Small intestine (tissue), 7 donors: ENCODE data around the gene RASA3. TPM values are rescaled to one million over a fixed set of nuclear protein-coding genes. Genes with fewer than 3 reads are reported as not detected.

ENCODE experiments used
- DNase-seq, 2 donors: peaks; one replicate each; pipeline versions ENCODE4 v3.0.0 to v3.0.0-alpha.2; 2013
- FAIRE-seq: peaks from 2 replicates; lab custom pipeline; 2012; peaks lifted over from hg19 to GRCh38; lab: Jason Lieb, UNC
- H3K27ac ChIP-seq, 3 donors: one replicate each; pipeline ENCODE4 v1.5.1; 2013; ENCODE audit warnings: low read length in 2 of 3, mild to moderate bottlenecking in 2 of 3, control low read depth in 1 of 3, inconsistent platforms in 1 of 3, low read depth in 1 of 3, moderate library complexity in 1 of 3
- H3K27me3 ChIP-seq, 3 donors: one replicate each; pipeline ENCODE4 v1.6.1; 2013; ENCODE audit warnings: low read length in 3 of 3, inconsistent platforms in 1 of 3; ENCODE audit not compliant: control insufficient read depth in 3 of 3, insufficient read depth in 3 of 3
- H3K36me3 ChIP-seq, 3 donors: one replicate each; pipeline ENCODE4 v1.6.1; 2013; ENCODE audit warnings: low read length in 3 of 3, inconsistent platforms in 1 of 3, low read depth in 1 of 3, mild to moderate bottlenecking in 1 of 3, moderate library complexity in 1 of 3; ENCODE audit not compliant: control insufficient read depth in 3 of 3, insufficient read depth in 2 of 3
- H3K4me1 ChIP-seq, 3 donors: one replicate each; pipeline ENCODE4 v1.6.1; 2013; ENCODE audit warnings: low read length in 2 of 3, inconsistent platforms in 1 of 3, low read depth in 1 of 3, mild to moderate bottlenecking in 1 of 3, moderate library complexity in 1 of 3; ENCODE audit not compliant: control insufficient read depth in 3 of 3, insufficient read depth in 2 of 3
- H3K4me3 ChIP-seq, 3 donors: one replicate each; pipeline ENCODE4 v1.5.1; 2013; ENCODE audit warnings: low read length in 3 of 3, control low read depth in 1 of 3, inconsistent platforms in 1 of 3, low read depth in 1 of 3, mild to moderate bottlenecking in 1 of 3, moderate library complexity in 1 of 3
- H3K9me3 ChIP-seq, 2 donors: one replicate each; pipeline ENCODE4 v1.6.1; 2013; ENCODE audit warnings: low read depth in 1 of 2, low read length in 1 of 2; ENCODE audit not compliant: control insufficient read depth in 2 of 2, insufficient read depth in 1 of 2
- WGBS, 3 donors: extraction: QIAGEN DNeasy Blood & Tissue Kit; methylation state at CpG; one replicate each; pipeline ENCODE4 v1.1.7; 2013; 5-methylcytosine and 5-hydroxymethylcytosine counted together
- polyA plus RNA-seq, 4 donors: library from polyadenylated mRNA; stranded (reverse) in 3 of 4; unstranded in 1 of 4; fragments of 200-250 nt in 3 of 4; fragments of 120-200 nt in 1 of 4; gene quantifications; one replicate each; pipeline versions ENCODE4 v1.2.1 to v1.2.3, GENCODE V29; 2013
- donor health status: healthy with polysubstance abuse.
- donor health status: control.
- donor health status: control.
- donor health status: Bipolar disorder and iron deficiency.
- donor health status: healthy.

Gene RASA3
- polyA plus RNA-seq, 4 donors = 2.0 to 7.2 (median 6.5) TPM

- Histone ChIP-seq H3K27ac (no peak overlapping the region), H3K4me1 (peaks cover 0 to 5% (median 4%) of the 10 kb centered on the region in 3 donors), H3K4me3 (no peak overlapping the region), H3K9me3 (no peaks in the 10 kb centered on the region), H3K27me3 (no peaks in the 10 kb centered on the region), H3K36me3 (no peaks in the 10 kb centered on the region)
- FAIRE-seq = no peak
- 76 to 81% (median 79%) methylated on average over 15 of the region's 15 CpGs for WGBS, 3 donors
- no peak for DNase-seq
Measured at GRCh38 chr13:114141261-114141996, 9.0 kb upstream of the RASA3 start.

DNA sequence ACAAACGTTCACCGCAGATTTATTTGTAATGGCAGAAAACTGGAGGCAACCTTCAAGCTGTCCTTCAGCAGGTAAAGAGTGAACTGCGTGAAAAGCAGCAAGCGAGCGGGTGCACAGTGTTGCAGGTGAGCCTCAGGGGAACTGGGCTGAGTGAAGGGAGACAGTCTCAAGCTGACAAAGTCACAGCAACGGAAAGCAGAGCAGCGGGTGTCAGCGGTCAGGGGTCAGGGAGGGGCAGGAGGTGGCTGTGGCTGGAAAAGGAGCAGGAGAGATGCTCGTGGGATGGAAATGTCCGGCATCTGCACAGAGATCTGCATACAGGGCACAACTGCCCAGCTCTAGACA lies 8.5 kb upstream of the RASA3 start:
- no peak for FAIRE-seq
- Histone ChIP-seq H3K27ac (no peak overlapping the region), H3K36me3 (no peaks in the 10 kb centered on the region), H3K4me3 (no peak overlapping the region), H3K27me3 (no peaks in the 10 kb centered on the region), H3K4me1 (peaks cover 0 to 5% (median 4%) of the 10 kb centered on the region in 3 donors), H3K9me3 (no peaks in the 10 kb centered on the region)
- no peak for DNase-seq
- 29 to 47% (median 30%) methylated on average over 10 of the region's 10 CpGs for WGBS, 3 donors

DNA sequence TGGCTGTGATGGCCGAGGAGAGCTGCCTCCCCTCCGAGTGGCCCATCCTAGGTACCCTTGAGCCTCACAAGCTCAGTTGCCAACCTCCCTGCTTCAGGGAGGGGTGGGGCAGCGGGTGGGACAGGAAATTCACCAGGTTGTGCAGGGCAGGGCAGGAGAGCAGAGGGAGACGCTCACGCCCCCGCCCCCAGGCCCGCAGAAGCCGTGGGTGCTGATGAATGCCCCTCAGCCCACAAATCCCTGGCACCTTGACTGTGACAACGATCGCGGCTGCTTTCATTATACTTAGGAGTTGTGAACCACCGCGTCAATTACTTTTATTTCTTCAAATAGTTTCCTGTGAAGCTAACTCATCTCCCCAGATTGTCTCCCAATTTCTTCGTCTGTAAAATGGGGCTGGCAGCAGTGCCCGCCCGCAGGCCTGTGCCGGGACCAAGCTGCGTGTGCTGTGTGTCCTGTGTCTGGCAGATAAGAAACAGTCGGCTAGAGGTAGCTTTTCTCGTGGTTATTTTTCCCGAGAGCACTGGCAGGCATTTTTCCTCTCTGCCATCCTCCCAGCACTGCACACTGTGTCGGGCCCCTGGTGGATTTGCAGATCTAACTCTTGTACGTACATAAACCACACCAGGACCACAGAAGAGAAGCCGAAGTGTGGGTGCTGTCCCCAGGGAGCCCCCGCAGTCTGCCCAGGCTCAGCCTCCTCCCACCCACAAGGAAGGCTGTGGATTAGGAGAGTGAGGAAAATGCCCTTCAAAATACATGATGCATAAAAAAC lies 7.9 kb upstream of the RASA3 start:
- WGBS, 3 donors = 32 to 58% (median 36%) methylated on average over 24 to 25 of the region's 25 CpGs
- Histone ChIP-seq H3K9me3 (no peaks in the 10 kb centered on the region), H3K27me3 (no peaks in the 10 kb centered on the region), H3K36me3 (no peaks in the 10 kb centered on the region), H3K4me1 (peaks cover 0 to 5% (median 4%) of the 10 kb centered on the region in 3 donors), H3K4me3 (no peak overlapping the region), H3K27ac (no peak overlapping the region)
- no peak for DNase-seq
- FAIRE-seq = no peak

DNA sequence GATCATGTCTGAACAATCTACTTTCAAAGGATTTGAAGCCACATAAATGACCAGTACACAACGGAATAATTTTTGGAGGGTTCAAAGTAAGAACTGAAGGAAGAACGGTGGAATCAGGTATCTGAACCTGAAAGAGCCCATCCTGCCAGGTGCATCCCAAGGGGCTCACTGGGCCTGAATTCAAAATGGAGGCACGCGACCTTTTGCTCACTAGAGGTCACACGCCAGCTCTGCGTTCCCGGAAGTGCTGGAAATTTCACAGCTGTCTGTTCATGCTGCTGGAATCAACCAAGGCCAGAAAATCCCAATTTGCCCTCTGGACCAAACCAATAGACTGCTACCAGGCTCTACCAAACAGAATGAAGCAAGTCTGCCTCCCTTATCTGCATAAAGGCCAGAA lies 4.2 kb upstream of the RASA3 start:
- WGBS, 3 donors = 90 to 93% (median 93%) methylated on average over 7 of the region's 7 CpGs
- Histone ChIP-seq H3K36me3 (no peaks in the 10 kb centered on the region), H3K27me3 (no peaks in the 10 kb centered on the region), H3K4me3 (no peak overlapping the region), H3K9me3 (no peaks in the 10 kb centered on the region), H3K27ac (no peak overlapping the region), H3K4me1 (peaks cover 0 to 2% (median 0%) of the 10 kb centered on the region in 3 donors)
- DNase-seq = no peak
- no peak for FAIRE-seq

DNA sequence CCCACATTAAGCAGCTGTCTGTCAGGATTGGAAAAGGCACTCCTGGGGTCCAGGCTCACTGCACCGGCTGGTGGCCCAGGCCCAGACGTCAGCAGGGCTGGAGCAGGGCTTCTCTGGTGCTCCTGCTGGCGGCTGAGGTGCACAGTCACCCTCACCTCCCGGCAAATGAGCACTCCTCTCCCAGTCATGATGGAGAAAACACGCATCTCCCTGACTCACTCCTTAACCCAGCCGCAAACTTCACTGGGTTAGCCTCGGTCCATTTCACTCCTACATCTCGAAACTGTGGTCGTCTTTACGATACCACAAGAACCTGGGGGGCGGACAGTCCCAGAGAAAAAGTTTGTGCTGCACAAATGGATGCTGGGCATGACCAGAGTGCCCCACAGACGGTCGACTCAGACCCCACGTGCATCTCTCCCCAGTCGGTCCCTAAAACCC lies 3.3 kb upstream of the RASA3 start:
- H3K4me1 ChIP-seq = peaks cover 0 to 10% (median 0%) of the 10 kb centered on the region in 3 donors
- 90 to 91% (median 90%) methylated on average over 15 of the region's 15 CpGs for WGBS, 3 donors
- H3K27ac ChIP-seq = no peak overlapping the region
- FAIRE-seq (no peak), DNase-seq (no peak)
- H3K4me3 ChIP-seq = no peak overlapping the region
- no peaks in the 10 kb centered on the region for H3K36me3 ChIP-seq
- H3K9me3 ChIP-seq = no peaks in the 10 kb centered on the region
- H3K27me3 ChIP-seq = peaks cover 0 to under 1% (median 0%) of the 10 kb centered on the region in 3 donors

GRCh38 chr13:114134944-114135610 lies 2.7 kb upstream of the RASA3 start:
- 42 to 57% (median 45%) methylated on average over 12 of the region's 12 CpGs for WGBS, 3 donors
- Histone ChIP-seq H3K4me3 (no peak overlapping the region), H3K36me3 (no peaks in the 10 kb centered on the region), H3K9me3 (no peaks in the 10 kb centered on the region), H3K4me1 (peaks cover 0 to 17% (median 0%) of the 10 kb centered on the region in 3 donors), H3K27ac (no peak overlapping the region), H3K27me3 (peaks cover 0 to 3% (median 0%) of the 10 kb centered on the region in 3 donors)
- no peak for DNase-seq
- no peak for FAIRE-seq

- 26 to 54% (median 38%) methylated on average over 21 of the region's 21 CpGs for WGBS, 3 donors
- Histone ChIP-seq H3K36me3 (no peaks in the 10 kb centered on the region), H3K9me3 (no peaks in the 10 kb centered on the region), H3K27me3 (peaks cover 0 to 3% (median 0%) of the 10 kb centered on the region in 3 donors), H3K4me3 (no peak overlapping the region), H3K4me1 (peaks cover 0 to 24% (median 4%) of the 10 kb centered on the region in 3 donors), H3K27ac (no peak overlapping the region)
- DNase-seq (no peak), FAIRE-seq (no peak)
Measured at GRCh38 chr13:114134111-114134943, 1.9 kb upstream of the RASA3 start.
